Measurements from ENCODE around the gene SPTA1. TPM values are rescaled to one million over a fixed set of nuclear protein-coding genes. Genes with fewer than 3 reads are reported as not detected.
A peak's percentile ranks its signal among the peaks of the same experiment; 100 is the strongest.

The SPTA1 gene
- total RNA-seq, 1 experiment from 2014 or later = not detected

- Mint-ChIP-seq H3K4me3 (ENCODE audit: unreplicated experiment) (no peak overlapping the region), H3K9me3 (ENCODE audit: unreplicated experiment) (peaks cover 6% of the 10 kb centered on the region), H3K36me3 (ENCODE audit: insufficient read depth, unreplicated experiment) (no peaks in the 10 kb centered on the region), H3K4me1 (ENCODE audit: insufficient read depth, unreplicated experiment) (no peaks in the 10 kb centered on the region), H3K27me3 (ENCODE audit: insufficient read depth, unreplicated experiment) (peaks cover 61% of the 10 kb centered on the region), H3K27ac (ENCODE audit: low read depth, unreplicated experiment) (no peak overlapping the region)
- no TSS peak for BruUV-seq (replicated peaks)
- intact Hi-C loops (cut with micrococcal nuclease) = no loop called here
- TF ChIP-seq CTCF (IDR thresholded peaks at IDR 0.05; ENCODE audit: unreplicated experiment) = no peak
- ChIA-PET POLR2A (no interaction called here), CTCF (no interaction called here)
- DNase-seq (ENCODE audit: unreplicated experiment) = no peak
Observed at GRCh38 chr1:158586942-158587341, 99.6 kb downstream of the SPTA1 start.

GRCh38 chr1:158583962-158584361, 102.6 kb downstream of the SPTA1 start:
- intact Hi-C loops (cut with micrococcal nuclease) = no loop called here
- Mint-ChIP-seq H3K36me3 (ENCODE audit: insufficient read depth, unreplicated experiment) (no peaks in the 10 kb centered on the region), H3K27ac (ENCODE audit: low read depth, unreplicated experiment) (no peak overlapping the region), H3K4me3 (ENCODE audit: unreplicated experiment) (no peak overlapping the region), H3K27me3 (ENCODE audit: insufficient read depth, unreplicated experiment) (peaks cover 47% of the 10 kb centered on the region), H3K4me1 (ENCODE audit: insufficient read depth, unreplicated experiment) (no peaks in the 10 kb centered on the region), H3K9me3 (ENCODE audit: unreplicated experiment) (peaks cover 2% of the 10 kb centered on the region)
- ChIA-PET POLR2A (no interaction called here), CTCF (no interaction called here)
- BruUV-seq (replicated peaks) = no TSS peak
- DNase-seq (ENCODE audit: unreplicated experiment) = peak; percentile 8
- TF ChIP-seq CTCF (IDR thresholded peaks at IDR 0.05; ENCODE audit: unreplicated experiment) = no peak

GRCh38 chr1:158579733-158580132, 106.8 kb downstream of the SPTA1 start, which contains the start of gene OR10X1:
Gene OR10X1, minus strand, starts transcription at chr1:158579899. Its CDS starts 0 bp downstream, at chr1:158579899.
- CTCF ChIA-PET = no interaction called here
- no peak within 1 kb of the TSS for H3K4me3 Mint-ChIP-seq (ENCODE audit: unreplicated experiment)
- POLR2A ChIA-PET = no interaction called here
- TF ChIP-seq CTCF (IDR thresholded peaks at IDR 0.05; ENCODE audit: unreplicated experiment) = no peak
- no peak within 1 kb of the TSS for H3K27ac Mint-ChIP-seq (ENCODE audit: low read depth, unreplicated experiment)
- no peaks in the 10 kb centered on the region for H3K4me1 Mint-ChIP-seq (ENCODE audit: insufficient read depth, unreplicated experiment)
- peaks cover 41% of the 10 kb centered on the region for H3K27me3 Mint-ChIP-seq (ENCODE audit: insufficient read depth, unreplicated experiment)
- intact Hi-C loops (cut with micrococcal nuclease) = no loop called here
- no peaks in the 10 kb centered on the region for H3K36me3 Mint-ChIP-seq (ENCODE audit: insufficient read depth, unreplicated experiment)
- no TSS peak for BruUV-seq (replicated peaks)
- H3K9me3 Mint-ChIP-seq (ENCODE audit: unreplicated experiment) = no peaks in the 10 kb centered on the region
- DNase-seq (ENCODE audit: unreplicated experiment) = no peak

GRCh38 chr1:158577561-158577960, 109.0 kb downstream of the SPTA1 start:
- no peak for DNase-seq (ENCODE audit: unreplicated experiment)
- no peaks in the 10 kb centered on the region for H3K4me1 Mint-ChIP-seq (ENCODE audit: insufficient read depth, unreplicated experiment)
- intact Hi-C loops (cut with micrococcal nuclease) = no loop called here
- POLR2A ChIA-PET = no interaction called here
- TF ChIP-seq CTCF (IDR thresholded peaks at IDR 0.05; ENCODE audit: unreplicated experiment) = no peak
- H3K27me3 Mint-ChIP-seq (ENCODE audit: insufficient read depth, unreplicated experiment) = peaks cover 41% of the 10 kb centered on the region
- CTCF ChIA-PET = interaction anchor here (0.9 kb wide), 1 partner anchor 82 kb away, joined by 3 read pairs; no protein-coding TSS in a partner anchor
- no peaks in the 10 kb centered on the region for H3K9me3 Mint-ChIP-seq (ENCODE audit: unreplicated experiment)
- H3K36me3 Mint-ChIP-seq (ENCODE audit: insufficient read depth, unreplicated experiment) = no peaks in the 10 kb centered on the region
- no peak overlapping the region for H3K4me3 Mint-ChIP-seq (ENCODE audit: unreplicated experiment)
- no peak overlapping the region for H3K27ac Mint-ChIP-seq (ENCODE audit: low read depth, unreplicated experiment)
- BruUV-seq (replicated peaks) = no TSS peak
